Suprapubic skin (tissue), 4 donors: Measurements from ENCODE around the gene AGTRAP. TPM values are rescaled to one million over a fixed set of nuclear protein-coding genes. Genes with fewer than 3 reads are reported as not detected.

Source experiments
- DNase-seq, 2 donors: peaks; one replicate each; pipeline ENCODE4 v3.0.0-alpha.2; 2019; ENCODE audit warnings: low spot score in 2 of 2
- H3K27ac ChIP-seq: fragments of 200-600 bp; sonication (generic); one replicate; pipeline ENCODE4 v1.5.1; 2019
- H3K27me3 ChIP-seq: fragments of 200-600 bp; sonication (generic); one replicate; pipeline ENCODE4 v1.5.1; 2019
- H3K36me3 ChIP-seq: fragments of 200-600 bp; sonication (generic); one replicate; pipeline ENCODE4 v1.5.1; 2019
- H3K4me1 ChIP-seq: fragments of 200-600 bp; sonication (generic); one replicate; pipeline ENCODE4 v1.5.1; 2019
- H3K4me3 ChIP-seq: fragments of 200-600 bp; sonication (generic); one replicate; pipeline ENCODE4 v1.5.1; 2019; ENCODE audit warnings: mild to moderate bottlenecking
- H3K9me3 ChIP-seq: fragments of 200-600 bp; sonication (generic); one replicate; pipeline ENCODE4 v1.5.1; 2019
- CTCF ChIP-seq, 2 donors: fragments of 200-600 bp in 1 of 2; fragments of 450-650 bp in 1 of 2; sonication (generic) in 1 of 2; IDR thresholded peaks; one replicate each; pipeline ENCODE4 v1.5.1; 2016 to 2019; ENCODE audit warnings: antibody characterized with exemption in 2 of 2, mild to moderate bottlenecking in 1 of 2, moderate library complexity in 1 of 2
- EP300 ChIP-seq: sonication (generic); formaldehyde crosslinking; IDR thresholded peaks from one replicate; pipeline ENCODE4 v1.6.1; 2017; ENCODE audit warnings: antibody characterized with exemption
- POLR2A ChIP-seq, 2 donors: fragments of 450-650 bp; IDR thresholded peaks; one replicate each; pipeline ENCODE4 v1.6.1; 2017; ENCODE audit warnings: antibody characterized with exemption in 2 of 2, mild to moderate bottlenecking in 2 of 2, moderate library complexity in 2 of 2
- POLR2AphosphoS5 ChIP-seq, 3 donors: sonication (generic); formaldehyde crosslinking; IDR thresholded peaks; one replicate each; pipeline ENCODE4 v1.6.1; 2017; ENCODE audit warnings: antibody characterized with exemption in 3 of 3
- WGBS: methylation state at CpG from one replicate; pipeline ENCODE4 v1.1.5; 2018; 5-methylcytosine and 5-hydroxymethylcytosine counted together
- total RNA-seq, 4 donors: library from RNA; depleted of rRNA; stranded (reverse); fragments of >200 nt; gene quantifications; one replicate each; pipeline ENCODE4 v1.1.0, GENCODE V29; 2016

The AGTRAP gene
- total RNA-seq, 4 donors from 2014 or later, result 34.7 to 52.5 (median 47.2) TPM

- H3K36me3 ChIP-seq, result no peaks in the 10 kb centered on the region
- H3K27ac ChIP-seq, result no peak overlapping the region
- H3K4me1 ChIP-seq, result peaks cover 20% of the 10 kb centered on the region
- peaks cover 53% of the 10 kb centered on the region for H3K27me3 ChIP-seq
- 64% methylated on average over 2 of the region's 5 CpGs for WGBS
- no peaks in the 10 kb centered on the region for H3K9me3 ChIP-seq
- H3K4me3 ChIP-seq, result no peak overlapping the region
- TF ChIP-seq POLR2AphosphoS5 (IDR thresholded peaks at IDR 0.05) (no peak), EP300 (no peak), CTCF (IDR thresholded peaks at IDR 0.05) (no peak), POLR2A (IDR thresholded peaks at IDR 0.05) (no peak)
- no peak for DNase-seq
Observed at GRCh38 chr1:11697893-11698210, 38.1 kb upstream of the AGTRAP start.

- H3K4me1 ChIP-seq, result peaks cover 14% of the 10 kb centered on the region
- H3K27me3 ChIP-seq, result peaks cover 50% of the 10 kb centered on the region
- WGBS, result 56% methylated on average over 20 of the region's 34 CpGs
- no peaks in the 10 kb centered on the region for H3K9me3 ChIP-seq
- H3K4me3 ChIP-seq, result no peak overlapping the region
- DNase-seq, result no peak
- H3K36me3 ChIP-seq, result no peaks in the 10 kb centered on the region
- no peak for TF ChIP-seq POLR2AphosphoS5 (IDR thresholded peaks at IDR 0.05)
- TF ChIP-seq CTCF (IDR thresholded peaks at IDR 0.05), result no peak
- no peak for TF ChIP-seq EP300
- no peak for TF ChIP-seq POLR2A (IDR thresholded peaks at IDR 0.05)
- no peak overlapping the region for H3K27ac ChIP-seq
Observed at GRCh38 chr1:11700601-11701467, 35.1 kb upstream of the AGTRAP start.

- Histone ChIP-seq H3K27me3 (peaks cover 50% of the 10 kb centered on the region), H3K27ac (no peak overlapping the region), H3K9me3 (no peaks in the 10 kb centered on the region), H3K36me3 (no peaks in the 10 kb centered on the region), H3K4me1 (peaks cover 14% of the 10 kb centered on the region), H3K4me3 (peak overlapping the region; percentile 19)
- no peak for DNase-seq
- TF ChIP-seq POLR2AphosphoS5 (IDR thresholded peaks at IDR 0.05) (no peak), POLR2A (IDR thresholded peaks at IDR 0.05) (no peak)
- 32% methylated on average over 4 of the region's 15 CpGs for WGBS
Observed at GRCh38 chr1:11701551-11701961, 34.4 kb upstream of the AGTRAP start.

GRCh38 chr1:11701981-11702803 is 33.7 kb upstream of the AGTRAP start:
- DNase-seq, result no peak
- Histone ChIP-seq H3K27ac (no peak overlapping the region), H3K4me3 (peak overlapping the region; percentile 19), H3K4me1 (peaks cover 14% of the 10 kb centered on the region), H3K27me3 (peaks cover 50% of the 10 kb centered on the region), H3K36me3 (no peaks in the 10 kb centered on the region), H3K9me3 (no peaks in the 10 kb centered on the region)
- TF ChIP-seq CTCF (IDR thresholded peaks at IDR 0.05) (no peak), POLR2AphosphoS5 (IDR thresholded peaks at IDR 0.05) (no peak), EP300 (no peak), POLR2A (IDR thresholded peaks at IDR 0.05) (no peak)
- WGBS, result 52% methylated on average over 15 of the region's 15 CpGs

GRCh38 chr1:11703357-11704193 is 32.4 kb upstream of the AGTRAP start:
- Histone ChIP-seq H3K27ac (no peak overlapping the region), H3K4me3 (no peak overlapping the region), H3K4me1 (peaks cover 19% of the 10 kb centered on the region), H3K9me3 (no peaks in the 10 kb centered on the region), H3K36me3 (no peaks in the 10 kb centered on the region), H3K27me3 (peaks cover 47% of the 10 kb centered on the region)
- TF ChIP-seq POLR2A (IDR thresholded peaks at IDR 0.05), result no peak
- no peak for TF ChIP-seq EP300
- TF ChIP-seq CTCF (IDR thresholded peaks at IDR 0.05), result no peak
- no peak for TF ChIP-seq POLR2AphosphoS5 (IDR thresholded peaks at IDR 0.05)
- DNase-seq, result no peak
- WGBS, result 71% methylated on average over 8 of the region's 8 CpGs
